Left ventricle myocardium inferior (tissue), 1 donor: ENCODE measurements around the gene KAZALD1. TPM values are rescaled to one million over a fixed set of nuclear protein-coding genes. Genes with fewer than 3 reads are reported as not detected.
A peak's percentile ranks its signal among the peaks of the same experiment; 100 is the strongest.

Experiments used
- DNase-seq: peaks from one replicate; pipeline ENCODE4 v3.0.0-alpha.2; 2020
- H3K27ac ChIP-seq: fragments of 200-600 bp; replicated peaks from 2 replicates; pipeline ENCODE4 v1.8.0; 2021
- H3K27me3 ChIP-seq: fragments of 200-600 bp; 2 replicates; pipeline ENCODE4 v1.8.0; 2021; ENCODE audit warnings: low read depth
- H3K36me3 ChIP-seq: fragments of 200-600 bp; 2 replicates; pipeline ENCODE4 v1.8.0; 2021
- H3K4me1 ChIP-seq: fragments of 200-600 bp; 2 replicates; pipeline ENCODE4 v1.8.0; 2021
- H3K4me3 ChIP-seq: fragments of 200-600 bp; 2 replicates; pipeline ENCODE4 v1.8.0; 2021; ENCODE audit warnings: mild to moderate bottlenecking, moderate library complexity
- H3K9me3 ChIP-seq: fragments of 200-600 bp; replicated peaks from 2 replicates; pipeline ENCODE4 v1.8.0; 2021
- CTCF ChIP-seq: fragments of 200-600 bp; IDR thresholded peaks from 2 replicates; pipeline ENCODE4 v1.8.0; 2021; ENCODE audit warnings: antibody characterized with exemption, mild to moderate bottlenecking, borderline replicate concordance
- intact Hi-C: fragments of 100-400 bp; cut with micrococcal nuclease; formaldehyde crosslinking; loops from one replicate; pipeline ENCODE4 v1.11.0; 2022
- total RNA-seq: library from RNA; stranded (reverse); fragmentation: NEBNext Ultra II Directional; extraction: Animal tissue kit (Norgen Biotek cat#: 25700); gene quantifications from one replicate; pipeline ENCODE4 v1.2.1, GENCODE V29; 2021
- donor health status: DM: no; HTN: yes; CAD: no; lungs with severe emphysema.

KAZALD1 gene
- total RNA-seq, 1 donor from 2014 or later: 5.1 TPM

DNA sequence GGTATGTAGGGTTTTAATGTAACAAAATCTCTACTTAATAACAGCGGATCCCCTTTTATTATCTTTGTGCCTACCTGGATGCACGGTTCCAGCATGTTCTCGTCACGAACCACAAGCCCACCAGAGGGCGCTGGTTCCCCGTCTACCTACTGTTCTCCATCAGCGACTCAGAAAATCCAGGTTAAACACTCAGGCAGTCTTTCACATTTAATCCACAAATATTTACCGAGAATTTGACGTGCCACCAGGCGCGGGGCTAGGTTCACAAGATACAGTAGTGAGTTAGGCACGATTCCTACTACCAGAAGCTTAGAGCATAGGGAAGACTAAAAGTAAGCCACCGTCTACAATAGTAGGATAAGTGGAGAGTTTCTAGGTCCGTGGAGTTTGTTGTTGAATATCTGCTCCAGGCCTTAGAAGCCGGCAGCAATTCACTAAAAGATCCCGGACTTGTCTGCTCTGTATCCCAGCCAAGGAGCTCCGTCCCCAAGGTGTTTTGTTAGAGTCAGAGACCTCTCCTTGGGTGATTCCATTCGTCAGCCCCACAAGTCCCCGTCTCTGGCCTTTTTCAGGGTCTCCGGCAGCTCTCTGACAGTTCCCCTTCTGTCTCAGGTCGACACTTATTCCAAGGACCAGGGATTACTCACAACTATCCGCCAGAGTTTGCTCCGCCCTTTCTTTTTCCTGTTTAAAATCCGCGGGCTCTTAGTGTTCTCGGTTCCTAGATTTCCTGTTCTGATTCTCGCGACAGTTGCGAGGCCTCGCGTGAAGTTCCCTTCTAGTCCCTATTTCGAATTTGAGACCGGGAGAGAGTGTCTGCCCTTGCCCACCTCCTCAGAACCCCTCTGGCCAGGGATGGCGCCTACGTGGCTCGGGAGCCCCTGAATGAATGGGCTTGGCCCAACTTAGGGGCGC lies 1.5 kb upstream of the KAZALD1 start:
- H3K9me3 ChIP-seq: no peaks in the 10 kb centered on the region
- H3K27me3 ChIP-seq: peaks cover 23% of the 10 kb centered on the region
- peak; percentile 94 for DNase-seq
- H3K27ac ChIP-seq: peak overlapping the region; percentile 99
- TF ChIP-seq CTCF: peak; percentile 88
- peaks cover 58% of the 10 kb centered on the region for H3K4me1 ChIP-seq
- no peaks in the 10 kb centered on the region for H3K36me3 ChIP-seq
- H3K4me3 ChIP-seq: peak overlapping the region; percentile 88
- intact Hi-C loops: no loop called here

DNA sequence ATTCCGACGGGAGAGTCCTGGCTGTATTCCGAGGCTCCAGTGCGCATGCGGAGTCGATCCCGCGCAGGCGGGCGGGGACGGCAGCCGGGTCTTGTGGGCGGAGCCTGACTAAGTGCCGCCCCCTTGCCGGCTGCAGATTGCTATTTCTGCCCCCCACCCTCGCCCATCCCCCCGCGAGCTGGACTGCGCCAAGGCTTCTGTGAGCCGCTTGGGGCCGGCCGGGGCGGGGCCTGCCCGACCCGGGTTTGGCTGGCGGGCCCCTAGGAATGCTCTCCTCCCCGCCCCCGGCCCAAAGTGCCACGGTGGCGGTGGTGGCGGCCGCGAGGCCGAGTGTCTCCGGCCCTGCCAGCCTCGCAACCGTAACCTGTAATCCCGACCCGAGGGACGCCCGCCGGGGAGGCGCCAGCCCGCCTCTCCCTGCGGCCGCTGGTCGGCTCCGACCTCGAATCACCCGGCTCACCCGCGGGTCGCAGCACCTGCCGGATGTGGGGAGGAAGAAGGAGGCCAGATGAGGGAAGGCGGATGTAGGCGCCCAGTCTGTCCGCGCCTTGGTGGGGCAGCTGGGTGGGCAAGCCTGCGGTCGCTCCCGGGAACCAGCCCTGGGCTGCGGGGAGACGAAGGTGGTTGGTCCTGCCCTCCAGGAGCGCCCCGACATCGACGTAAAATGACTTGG lies 702 bp upstream of the KAZALD1 start:
- peak overlapping the region; percentile 88 for H3K4me3 ChIP-seq
- peaks cover 66% of the 10 kb centered on the region for H3K4me1 ChIP-seq
- peak overlapping the region; percentile 99 for H3K27ac ChIP-seq
- no peaks in the 10 kb centered on the region for H3K36me3 ChIP-seq
- intact Hi-C loops: no loop called here
- DNase-seq: peak; percentile 97
- H3K27me3 ChIP-seq: peaks cover 27% of the 10 kb centered on the region
- no peaks in the 10 kb centered on the region for H3K9me3 ChIP-seq
- no peak for TF ChIP-seq CTCF

- TF ChIP-seq CTCF: peak; percentile 70
- DNase-seq: peak; percentile 60
These were observed 652 bp downstream of the KAZALD1 start for GRCh38 chr10:101062232-101063049.

DNA sequence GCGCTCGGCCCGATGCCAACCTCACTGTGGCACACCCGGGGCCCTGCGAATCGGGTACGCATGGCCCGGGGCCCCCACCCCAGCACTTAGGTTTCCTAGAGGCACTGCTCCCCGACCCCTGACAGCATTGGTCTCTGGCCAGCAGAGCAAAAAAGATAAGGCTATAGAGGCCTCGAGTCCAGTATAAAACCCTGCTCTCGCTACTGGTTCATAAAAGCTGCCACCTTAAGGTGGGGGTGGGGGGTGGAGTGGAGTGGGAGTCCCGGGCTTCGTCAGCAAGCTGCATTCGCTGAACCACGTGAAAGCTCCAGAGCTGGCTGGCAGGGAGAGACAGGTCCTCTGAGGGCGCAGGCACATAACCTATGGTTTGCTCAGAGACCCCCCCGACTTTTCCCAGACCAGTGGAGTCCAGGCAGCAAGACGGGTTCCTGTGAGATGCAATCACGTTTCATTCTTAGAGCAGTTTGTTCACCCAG lies 1.3 kb downstream of the KAZALD1 start:
- peaks cover 84% of the 10 kb centered on the region for H3K4me1 ChIP-seq
- no peaks in the 10 kb centered on the region for H3K36me3 ChIP-seq
- intact Hi-C loops: no loop called here
- DNase-seq: no peak
- H3K9me3 ChIP-seq: no peaks in the 10 kb centered on the region
- H3K27ac ChIP-seq: peak overlapping the region; percentile 99
- H3K4me3 ChIP-seq: peak overlapping the region; percentile 88
- peaks cover 40% of the 10 kb centered on the region for H3K27me3 ChIP-seq
- TF ChIP-seq CTCF: no peak

More at GRCh38 chr10:101062232-101063049, 652 bp downstream of the KAZALD1 start:
- H3K36me3 ChIP-seq: no peaks in the 10 kb centered on the region
- peaks cover 79% of the 10 kb centered on the region for H3K4me1 ChIP-seq
- intact Hi-C loops: no loop called here
- H3K27ac ChIP-seq: peak overlapping the region; percentile 99
- H3K4me3 ChIP-seq: peak overlapping the region; percentile 88
- no peaks in the 10 kb centered on the region for H3K9me3 ChIP-seq
- peaks cover 38% of the 10 kb centered on the region for H3K27me3 ChIP-seq
